Stimulated activated CD8-positive, alpha-beta memory T cell treated with anti-CD3 and anti-CD28 coated beads, Interleukin-4, amount 100 ng/mL, for 24 hours (primary cell): Measurements from ENCODE around the gene UGT1A8.
"Not testable (repeated sequence)": the region's sequence is repeated elsewhere in the genome, so short reads cannot be mapped to it uniquely, and the experiment has no call there.

Experiments
- DNase-seq: peaks from one replicate; pipeline ENCODE4 v3.0.0-alpha.2; 2020; ENCODE audit warnings: low read depth

UGT1A8 gene

GRCh38 chr2:233617476-233617875 lies at the start of gene UGT1A8:
TSS of gene UGT1A8 (plus strand) at chr2:233617633. CDS start at chr2:233617708, 75 bp downstream.
- DNase-seq, result not testable (repeated sequence)

GRCh38 chr2:233571001-233571400 lies 46.4 kb upstream of the UGT1A8 start:
- DNase-seq, result no peak

GRCh38 chr2:233571462-233571861 lies 46.0 kb upstream of the UGT1A8 start:
- DNase-seq, result no peak

- DNase-seq, result no peak
Observed at GRCh38 chr2:233572468-233572867, 45.0 kb upstream of the UGT1A8 start.

GRCh38 chr2:233577341-233577740 lies 40.1 kb upstream of the UGT1A8 start:
- DNase-seq, result not testable (repeated sequence)

- DNase-seq, result not testable (repeated sequence)
Observed at GRCh38 chr2:233583217-233583965, 34.0 kb upstream of the UGT1A8 start.

GRCh38 chr2:233584210-233584609 lies 33.2 kb upstream of the UGT1A8 start:
- DNase-seq, result no peak

- no peak for DNase-seq
Observed at GRCh38 chr2:233588400-233588799, 29.0 kb upstream of the UGT1A8 start.

- DNase-seq, result not testable (repeated sequence)
Observed at GRCh38 chr2:233592706-233593105, 24.7 kb upstream of the UGT1A8 start.

- no peak for DNase-seq
Observed at GRCh38 chr2:233593201-233593600, 24.2 kb upstream of the UGT1A8 start.

- no peak for DNase-seq
Observed at GRCh38 chr2:233597522-233597921, 19.9 kb upstream of the UGT1A8 start.

- DNase-seq, result no peak
Observed at GRCh38 chr2:233598952-233599351, 18.5 kb upstream of the UGT1A8 start.

- no peak for DNase-seq
Observed at GRCh38 chr2:233600386-233600785, 17.0 kb upstream of the UGT1A8 start.

- no peak for DNase-seq
Observed at GRCh38 chr2:233602076-233602475, 15.4 kb upstream of the UGT1A8 start.

- no peak for DNase-seq
Observed at GRCh38 chr2:233603520-233603919, 13.9 kb upstream of the UGT1A8 start.

GRCh38 chr2:233604826-233605225 lies 12.6 kb upstream of the UGT1A8 start:
- DNase-seq, result no peak

- DNase-seq, result no peak
Observed at GRCh38 chr2:233605680-233606079, 11.8 kb upstream of the UGT1A8 start.

- DNase-seq, result no peak
Observed at GRCh38 chr2:233611284-233611683, 6.1 kb upstream of the UGT1A8 start.

- DNase-seq, result no peak
Observed at GRCh38 chr2:233620204-233620603, 2.8 kb downstream of the UGT1A8 start.

- not testable (repeated sequence) for DNase-seq
Observed at GRCh38 chr2:233621863-233622262, 4.4 kb downstream of the UGT1A8 start.

- no peak for DNase-seq
Observed at GRCh38 chr2:233627331-233628025, 10.0 kb downstream of the UGT1A8 start.

- DNase-seq, result not testable (repeated sequence)
Observed at GRCh38 chr2:233636306-233636705, 18.9 kb downstream of the UGT1A8 start, which contains the start of gene UGT1A10. TSS of gene UGT1A10 (plus strand) at chr2:233636448. CDS start at chr2:233636523, 75 bp downstream.

GRCh38 chr2:233638836-233639235 lies 21.4 kb downstream of the UGT1A8 start:
- no peak for DNase-seq
